H9 (cell line): ENCODE results near the gene NHSL1. TPM values are rescaled to one million over a fixed set of nuclear protein-coding genes. Genes with fewer than 3 reads are reported as not detected.

Experiments
- DNase-seq: peaks from one replicate; pipeline ENCODE4 v3.0.0-alpha.2; 2017
- H2AFZ ChIP-seq: one replicate; pipeline ENCODE4 v1.6.1; 2013; ENCODE audit warnings: mild to moderate bottlenecking, low read length, control low read depth, moderate library complexity
- H2AK5ac ChIP-seq: 2 replicates; pipeline ENCODE4 v1.6.1; 2013; ENCODE audit warnings: low read length, control low read depth, mixed read lengths; ENCODE audit not compliant: insufficient read length
- H2BK120ac ChIP-seq: one replicate; pipeline ENCODE4 v1.6.1; 2013; ENCODE audit warnings: low read depth, mild to moderate bottlenecking, low read length, control low read depth, inconsistent platforms; ENCODE audit not compliant: poor library complexity, severe bottlenecking
- H2BK12ac ChIP-seq: 2 replicates; pipeline ENCODE4 v1.6.1; 2013; ENCODE audit warnings: low read length, control low read depth, mixed read lengths, low read depth; ENCODE audit not compliant: insufficient read length
- H2BK15ac ChIP-seq: 2 replicates; pipeline ENCODE4 v1.6.1; 2013; ENCODE audit warnings: low read depth, low read length, control low read depth
- H2BK20ac ChIP-seq: one replicate; pipeline ENCODE4 v1.6.1; 2013; ENCODE audit warnings: low read depth, mild to moderate bottlenecking, low read length, control low read depth, inconsistent platforms; ENCODE audit not compliant: poor library complexity, severe bottlenecking
- H2BK5ac ChIP-seq: 2 replicates; pipeline ENCODE4 v1.6.1; 2013; ENCODE audit warnings: low read length, control low read depth, mixed read lengths; ENCODE audit not compliant: insufficient read length
- H3K14ac ChIP-seq: 2 replicates; pipeline ENCODE4 v1.6.1; 2013; ENCODE audit warnings: low read length, control low read depth; ENCODE audit not compliant: insufficient read depth
- H3K18ac ChIP-seq: 2 replicates; pipeline ENCODE4 v1.6.1; 2013; ENCODE audit warnings: low read depth, mild to moderate bottlenecking, mixed read lengths, low read length, control low read depth; ENCODE audit not compliant: insufficient read length
- H3K23ac ChIP-seq: 2 replicates; pipeline ENCODE4 v1.6.1; 2013; ENCODE audit warnings: low read length, control low read depth, mixed read lengths, low read depth; ENCODE audit not compliant: insufficient read length
- H3K23me2 ChIP-seq: 2 replicates; pipeline ENCODE4 v1.6.1; 2013; ENCODE audit warnings: low read depth, mild to moderate bottlenecking, mixed read lengths, low read length, control low read depth; ENCODE audit not compliant: insufficient read length, poor library complexity, severe bottlenecking
- H3K27ac ChIP-seq: 2 replicates; pipeline ENCODE4 v1.5.1; 2013; ENCODE audit warnings: low read length, control low read depth, mixed read lengths, low read depth; ENCODE audit not compliant: insufficient read length
- H3K27me3 ChIP-seq: 2 replicates; pipeline ENCODE4 v1.6.1; 2013; ENCODE audit warnings: low read length, control low read depth, inconsistent platforms; ENCODE audit not compliant: insufficient read depth
- H3K4ac ChIP-seq: 2 replicates; pipeline ENCODE4 v1.6.1; 2013; ENCODE audit warnings: low read depth, mild to moderate bottlenecking, control low read depth, inconsistent platforms, low read length, moderate library complexity
- H3K4me1 ChIP-seq: 2 replicates; pipeline ENCODE4 v1.6.1; 2013; ENCODE audit warnings: low read length, control low read depth, inconsistent platforms; ENCODE audit not compliant: insufficient read depth
- H3K4me2 ChIP-seq: 2 replicates; pipeline ENCODE4 v1.6.1; 2013; ENCODE audit warnings: low read length, control low read depth, mixed read lengths; ENCODE audit not compliant: insufficient read length, insufficient read depth
- H3K56ac ChIP-seq: 2 replicates; pipeline ENCODE4 v1.6.1; 2013; ENCODE audit warnings: low read depth, mild to moderate bottlenecking, mixed read lengths, low read length, control low read depth; ENCODE audit not compliant: insufficient read length
- H3K79me1 ChIP-seq: 2 replicates; pipeline ENCODE4 v1.6.1; 2013; ENCODE audit warnings: low read depth, mild to moderate bottlenecking, moderate library complexity, low read length, control low read depth, inconsistent platforms; ENCODE audit not compliant: insufficient read depth, poor library complexity, severe bottlenecking
- H3K79me2 ChIP-seq: 2 replicates; pipeline ENCODE4 v1.6.1; 2013; ENCODE audit warnings: low read length, control low read depth, inconsistent platforms; ENCODE audit not compliant: insufficient read depth
- H3K9ac ChIP-seq: 2 replicates; pipeline ENCODE4 v1.6.1; 2013; ENCODE audit warnings: low read length, control low read depth, mixed read lengths; ENCODE audit not compliant: insufficient read length; ENCODE audit errors: extremely low read depth
- H3K9me3 ChIP-seq: one replicate; pipeline ENCODE4 v1.6.1; 2013; ENCODE audit warnings: low read depth, low read length, inconsistent platforms; ENCODE audit not compliant: control insufficient read depth
- H3T11ph ChIP-seq: one replicate; pipeline ENCODE4 v1.6.1; 2013; ENCODE audit warnings: mild to moderate bottlenecking, low read length, control low read depth, inconsistent platforms
- H4K20me1 ChIP-seq: one replicate; pipeline ENCODE4 v1.6.1; 2013; ENCODE audit not compliant: control insufficient read depth, insufficient read length, insufficient read depth
- H4K5ac ChIP-seq: 2 replicates; pipeline ENCODE4 v1.6.1; 2013; ENCODE audit warnings: low read depth, mild to moderate bottlenecking, mixed read lengths, low read length, control low read depth; ENCODE audit not compliant: insufficient read length
- H4K8ac ChIP-seq: replicated peaks from 2 replicates; pipeline ENCODE4 v1.6.1; 2013; ENCODE audit warnings: low read length, control low read depth, mixed read lengths, low read depth; ENCODE audit not compliant: insufficient read length
- H4K91ac ChIP-seq: 2 replicates; pipeline ENCODE4 v1.6.1; 2013; ENCODE audit warnings: low read depth, mild to moderate bottlenecking, moderate library complexity, mixed read lengths, low read length, control low read depth; ENCODE audit not compliant: insufficient read length
- H3K27ac Mint-ChIP-seq, 3 experiments: 2 replicates in 2 of 3; 3 replicates in 1 of 3; pipeline ENCODE4 v1.8.0; 2020 to 2021; ENCODE audit warnings: mixed read lengths in 3 of 3, mild to moderate bottlenecking in 1 of 3, moderate library complexity in 1 of 3
- H3K27me3 Mint-ChIP-seq: 2 replicates; pipeline ENCODE4 v1.8.0; 2021; ENCODE audit warnings: low read depth, mild to moderate bottlenecking, moderate library complexity, mixed read lengths
- H3K36me3 Mint-ChIP-seq, 3 experiments: 2 replicates in 2 of 3; 3 replicates in 1 of 3; pipeline ENCODE4 v1.8.0; 2020 to 2021; ENCODE audit warnings: low read depth in 3 of 3, mixed read lengths in 3 of 3; ENCODE audit not compliant: insufficient read depth in 1 of 3
- H3K4me1 Mint-ChIP-seq, 2 experiments: 2 replicates each; pipeline ENCODE4 v1.8.0; 2020; ENCODE audit warnings: mixed read lengths in 2 of 2
- H3K4me3 Mint-ChIP-seq, 2 experiments: 2 replicates in 1 of 2; 3 replicates in 1 of 2; pipeline ENCODE4 v1.8.0; 2020 to 2021; ENCODE audit warnings: mild to moderate bottlenecking in 2 of 2, mixed read lengths in 2 of 2, moderate library complexity in 1 of 2
- H3K9me3 Mint-ChIP-seq, 2 experiments: 2 replicates in 1 of 2; 3 replicates in 1 of 2; pipeline ENCODE4 v1.8.0; 2020; ENCODE audit warnings: mild to moderate bottlenecking in 2 of 2, mixed read lengths in 2 of 2, moderate library complexity in 1 of 2
- CTCF ChIP-seq: fragments of 200-600 bp; sonication (generic); conservative IDR thresholded peaks from 3 replicates; pipeline ENCODE4 v1.8.0; 2021; ENCODE audit warnings: antibody characterized with exemption, mild to moderate bottlenecking
- WGBS: extraction: QIAGEN DNeasy Blood & Tissue Kit; methylation state at CpG from one replicate; pipeline ENCODE4 v1.1.7; 2013; ENCODE audit warnings: missing lambda C conversion rate, low lambda C conversion rate, mixed read lengths; ENCODE audit not compliant: insufficient read length; ENCODE audit errors: extremely low coverage; 5-methylcytosine and 5-hydroxymethylcytosine counted together
- total RNA-seq: library from RNA; stranded (reverse); gene quantifications from 2 replicates; pipeline ENCODE4 v1.2.1, GENCODE V29; 2021

Gene NHSL1
- total RNA-seq, 1 experiment from 2014 or later: 28.7 TPM

GRCh38 chr6:138510093-138510492 lies 10.8 kb upstream of the NHSL1 start:
- Histone ChIP-seq H2BK20ac (no peak overlapping the region), H2BK12ac (no peak overlapping the region), H4K5ac (no peak overlapping the region), H2BK15ac (no peak overlapping the region), H2AK5ac (no peak overlapping the region), H4K20me1 (no peaks in the 10 kb centered on the region), H2BK5ac (no peak overlapping the region), H3K9me3 (no peaks in the 10 kb centered on the region), H4K8ac (no peak overlapping the region), H3K23ac (no peak overlapping the region), H3K18ac (no peak overlapping the region), H3K4me2 (no peak overlapping the region), H2AFZ (no peak overlapping the region), H3K4me1 (peaks cover 9% of the 10 kb centered on the region; the same call in 1 of the 2 replicates), H3K56ac (no peak overlapping the region), H3K79me1 (peaks cover 2% of the 10 kb centered on the region), H3K27me3 (no peaks in the 10 kb centered on the region), H3K4ac (no peak overlapping the region), H3T11ph (no peak overlapping the region), H3K14ac (no peak overlapping the region), H3K9ac (no peak overlapping the region), H2BK120ac (no peak overlapping the region), H4K91ac (no peak overlapping the region), H3K79me2 (peaks cover 2% of the 10 kb centered on the region; the same call in 1 of the 2 replicates), H3K23me2 (no peaks in the 10 kb centered on the region), H3K27ac (no peak overlapping the region)
- H3K36me3 Mint-ChIP-seq: no peaks in the 10 kb centered on the region
- no peak for DNase-seq
- no peaks in the 10 kb centered on the region for H3K27me3 Mint-ChIP-seq
- H3K4me3 Mint-ChIP-seq: no peak overlapping the region
- H3K27ac Mint-ChIP-seq: no peak overlapping the region
- H3K9me3 Mint-ChIP-seq: no peaks in the 10 kb centered on the region
- no CpG with 5 or more reads among the region's 3 CpGs for WGBS
- TF ChIP-seq CTCF: no peak
- H3K4me1 Mint-ChIP-seq: peaks cover 29 to 36% of the 10 kb centered on the region in 2 experiments
